Activated CD8-positive, alpha-beta T cell treated with anti-CD3 and anti-CD28 coated beads for 36 hours (primary cell): ENCODE results near the gene ASIC1. TPM values are rescaled to one million over a fixed set of nuclear protein-coding genes. Genes with fewer than 3 reads are reported as not detected.

ENCODE experiments used
- ATAC-seq: fragments of 200-7000 bp; cut with Tn5 transposase; one replicate; pipeline ENCODE4 v1.10.0; 2021; ENCODE audit warnings: mild to moderate bottlenecking, moderate library complexity
- CTCF ChIA-PET: fragments of 350-600 bp; sonication (Branson Sonifier 250); formaldehyde crosslinking; loops from one replicate; lab custom pipeline; 2021; ENCODE audit warnings: antibody characterized with exemption; lab: Charles Lee
- POLR2A ChIA-PET: fragments of 350-600 bp; sonication (Branson Sonifier 250); formaldehyde crosslinking; loops from one replicate; lab custom pipeline; 2021; ENCODE audit warnings: antibody characterized with exemption; lab: Charles Lee
- DNase-seq: peaks from one replicate; pipeline ENCODE4 v3.0.0-alpha.2; 2020
- H3K27ac Mint-ChIP-seq: one replicate; pipeline ENCODE4 v1.8.0; 2021; ENCODE audit warnings: mild to moderate bottlenecking, mixed read lengths
- H3K27me3 Mint-ChIP-seq: one replicate; pipeline ENCODE4 v1.8.0; 2021; ENCODE audit warnings: mixed read lengths
- H3K36me3 Mint-ChIP-seq: one replicate; pipeline ENCODE4 v1.8.0; 2021; ENCODE audit warnings: low read depth, mixed read lengths
- H3K4me1 Mint-ChIP-seq: one replicate; pipeline ENCODE4 v1.8.0; 2021; ENCODE audit warnings: low read depth, mixed read lengths
- H3K4me3 Mint-ChIP-seq: one replicate; pipeline ENCODE4 v1.8.0; 2021; ENCODE audit warnings: mild to moderate bottlenecking, moderate library complexity, mixed read lengths
- H3K9me3 Mint-ChIP-seq: one replicate; pipeline ENCODE4 v1.8.0; 2021; ENCODE audit warnings: mixed read lengths
- intact Hi-C: fragments of 100-400 bp; cut with micrococcal nuclease; formaldehyde crosslinking; loops from one replicate; pipeline ENCODE4 v1.10.0; 2022
- total RNA-seq, 2 experiments: library from RNA; stranded (reverse); gene quantifications; one replicate each; pipeline ENCODE4 v1.2.3, GENCODE V29; 2021
- TF ChIP-seq, protein P1 (sequence below): fragments of 200-600 bp; IDR thresholded peaks from one replicate; pipeline ENCODE4 v1.8.0; 2022; ENCODE audit warnings: antibody characterized with exemption, mild to moderate bottlenecking

Gene ASIC1
- total RNA-seq, 2 experiments from 2014 or later = 14.3 to 17.3 TPM

DNA sequence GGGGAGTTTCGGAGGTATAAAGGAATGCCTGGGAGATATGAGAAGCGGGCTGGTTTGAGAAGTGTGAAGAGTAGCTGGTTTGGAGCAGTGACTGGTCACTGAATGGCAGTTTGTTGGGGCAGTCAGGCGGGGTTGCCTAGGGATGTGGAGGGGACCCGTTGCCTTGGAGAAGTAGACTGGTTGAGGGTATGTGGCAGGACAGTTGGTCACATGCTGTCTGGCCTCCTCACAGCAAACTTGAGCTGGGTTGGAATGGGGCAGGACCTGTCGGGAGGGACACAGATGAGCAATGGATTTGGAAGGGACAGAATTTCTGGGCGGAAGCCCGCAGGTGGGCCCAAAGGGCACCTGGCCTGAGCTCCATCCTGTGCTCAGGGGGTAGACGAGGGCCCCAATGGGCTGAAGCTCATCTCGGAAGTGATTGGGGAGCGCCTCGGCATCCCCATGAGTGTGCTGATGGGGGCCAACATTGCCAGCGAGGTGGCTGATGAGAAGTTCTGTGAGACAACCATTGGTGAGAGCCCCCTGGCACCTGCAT, 48.6 kb downstream of the ASIC1 start:
- intact Hi-C loops = no loop called here
- Mint-ChIP-seq H3K4me1 (peaks cover 10% of the 10 kb centered on the region), H3K36me3 (peaks cover 4% of the 10 kb centered on the region), H3K27ac (no peak overlapping the region), H3K4me3 (no peak overlapping the region), H3K9me3 (no peaks in the 10 kb centered on the region), H3K27me3 (no peaks in the 10 kb centered on the region)
- no peak for DNase-seq
- no peak for ATAC-seq
- CTCF ChIA-PET = interaction anchor here (1.2 to 1.4 kb wide), 5 partner anchors 16 to 139 kb away, joined by 3 to 6 read pairs (median 3); partner anchors contain the start of gene SMARCD1
- POLR2A ChIA-PET = interaction anchor here (0.6 kb wide), 1 partner anchor 1748 kb away, joined by 3 read pairs; no protein-coding TSS in a partner anchor
- TF ChIP-seq, protein P1, sequence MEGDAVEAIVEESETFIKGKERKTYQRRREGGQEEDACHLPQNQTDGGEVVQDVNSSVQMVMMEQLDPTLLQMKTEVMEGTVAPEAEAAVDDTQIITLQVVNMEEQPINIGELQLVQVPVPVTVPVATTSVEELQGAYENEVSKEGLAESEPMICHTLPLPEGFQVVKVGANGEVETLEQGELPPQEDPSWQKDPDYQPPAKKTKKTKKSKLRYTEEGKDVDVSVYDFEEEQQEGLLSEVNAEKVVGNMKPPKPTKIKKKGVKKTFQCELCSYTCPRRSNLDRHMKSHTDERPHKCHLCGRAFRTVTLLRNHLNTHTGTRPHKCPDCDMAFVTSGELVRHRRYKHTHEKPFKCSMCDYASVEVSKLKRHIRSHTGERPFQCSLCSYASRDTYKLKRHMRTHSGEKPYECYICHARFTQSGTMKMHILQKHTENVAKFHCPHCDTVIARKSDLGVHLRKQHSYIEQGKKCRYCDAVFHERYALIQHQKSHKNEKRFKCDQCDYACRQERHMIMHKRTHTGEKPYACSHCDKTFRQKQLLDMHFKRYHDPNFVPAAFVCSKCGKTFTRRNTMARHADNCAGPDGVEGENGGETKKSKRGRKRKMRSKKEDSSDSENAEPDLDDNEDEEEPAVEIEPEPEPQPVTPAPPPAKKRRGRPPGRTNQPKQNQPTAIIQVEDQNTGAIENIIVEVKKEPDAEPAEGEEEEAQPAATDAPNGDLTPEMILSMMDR = no peak

DNA sequence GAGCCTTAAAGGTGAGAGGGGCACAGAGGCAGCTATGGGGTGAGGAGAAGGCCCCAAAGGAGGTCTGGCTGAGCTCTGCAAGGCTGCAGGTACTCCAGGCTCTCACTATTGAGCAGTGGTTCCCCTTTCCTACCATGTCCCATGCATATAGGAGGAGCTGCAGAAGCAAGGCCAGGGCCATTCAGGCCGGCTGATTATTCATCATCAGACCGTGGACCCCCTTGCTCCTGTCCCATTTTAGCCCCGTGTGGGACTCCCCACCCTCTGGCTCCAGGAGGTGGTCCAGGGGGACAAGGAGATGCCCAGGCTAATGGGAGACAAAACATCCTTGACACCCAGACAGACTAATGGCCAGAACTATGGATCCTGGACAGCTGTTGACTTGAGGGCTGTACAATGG, 49.5 kb downstream of the ASIC1 start:
- Mint-ChIP-seq H3K36me3 (peaks cover under 1% of the 10 kb centered on the region), H3K4me3 (no peak overlapping the region), H3K4me1 (peaks cover 15% of the 10 kb centered on the region), H3K9me3 (no peaks in the 10 kb centered on the region), H3K27ac (no peak overlapping the region), H3K27me3 (no peaks in the 10 kb centered on the region)
- POLR2A ChIA-PET = interaction anchor here (0.8 kb wide), 1 partner anchor 23 kb away, joined by 3 read pairs; no protein-coding TSS in a partner anchor
- TF ChIP-seq, protein P1 = no peak
- CTCF ChIA-PET = interaction anchor here (1.1 to 1.3 kb wide), 6 partner anchors 17 to 140 kb away, joined by 3 to 6 read pairs (median 4); no protein-coding TSS in a partner anchor
- ATAC-seq = no peak
- DNase-seq = no peak
- intact Hi-C loops = no loop called here

DNA sequence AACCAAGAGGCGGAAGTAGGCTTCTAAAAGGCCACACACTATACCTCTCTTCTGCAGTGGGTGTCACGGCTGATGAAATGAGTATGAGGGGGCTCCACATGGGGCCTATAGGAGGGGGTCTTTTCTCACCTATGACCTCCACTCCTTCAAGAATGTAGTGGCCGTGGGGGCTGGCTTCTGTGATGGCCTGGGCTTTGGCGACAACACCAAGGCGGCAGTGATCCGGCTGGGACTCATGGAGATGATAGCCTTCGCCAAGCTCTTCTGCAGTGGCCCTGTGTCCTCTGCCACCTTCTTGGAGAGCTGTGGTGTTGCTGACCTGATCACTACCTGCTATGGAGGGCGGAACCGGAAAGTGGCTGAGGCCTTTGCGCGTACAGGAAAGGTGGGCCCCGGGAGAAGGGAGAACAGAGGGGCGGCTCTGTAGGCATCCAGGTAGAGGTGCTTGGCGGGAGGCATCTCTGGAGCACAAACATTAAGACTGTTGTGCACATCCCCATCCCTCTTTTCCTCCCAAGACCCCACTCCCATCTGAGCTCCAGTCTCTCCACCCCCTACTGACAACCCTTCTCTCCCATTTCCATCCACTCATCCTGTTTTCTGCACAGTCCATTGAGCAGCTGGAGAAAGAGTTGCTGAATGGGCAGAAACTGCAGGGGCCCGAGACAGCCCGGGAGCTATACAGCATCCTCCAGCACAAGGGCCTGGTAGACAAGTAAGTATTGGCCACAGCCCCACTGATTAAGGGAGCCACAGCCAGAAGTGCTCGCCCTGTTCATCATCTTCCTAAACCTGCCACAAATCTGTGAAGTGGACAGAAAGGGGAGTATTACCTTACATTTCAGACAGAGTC, 50.2 kb downstream of the ASIC1 start:
- DNase-seq (no peak), ATAC-seq (no peak)
- intact Hi-C loops = no loop called here
- ChIA-PET CTCF (interaction anchor here (1.1 to 3.3 kb wide), 8 partner anchors 11 to 141 kb away, joined by 3 to 8 read pairs (median 6); no protein-coding TSS in a partner anchor), POLR2A (interaction anchor here (0.8 kb wide), 1 partner anchor 24 kb away, joined by 3 read pairs; no protein-coding TSS in a partner anchor)
- TF ChIP-seq, protein P1 = no peak
- H3K27me3 Mint-ChIP-seq = no peaks in the 10 kb centered on the region
- no peak overlapping the region for H3K27ac Mint-ChIP-seq
- no peaks in the 10 kb centered on the region for H3K36me3 Mint-ChIP-seq
- no peak overlapping the region for H3K4me3 Mint-ChIP-seq
- no peaks in the 10 kb centered on the region for H3K9me3 Mint-ChIP-seq
- H3K4me1 Mint-ChIP-seq = peaks cover 15% of the 10 kb centered on the region

DNA sequence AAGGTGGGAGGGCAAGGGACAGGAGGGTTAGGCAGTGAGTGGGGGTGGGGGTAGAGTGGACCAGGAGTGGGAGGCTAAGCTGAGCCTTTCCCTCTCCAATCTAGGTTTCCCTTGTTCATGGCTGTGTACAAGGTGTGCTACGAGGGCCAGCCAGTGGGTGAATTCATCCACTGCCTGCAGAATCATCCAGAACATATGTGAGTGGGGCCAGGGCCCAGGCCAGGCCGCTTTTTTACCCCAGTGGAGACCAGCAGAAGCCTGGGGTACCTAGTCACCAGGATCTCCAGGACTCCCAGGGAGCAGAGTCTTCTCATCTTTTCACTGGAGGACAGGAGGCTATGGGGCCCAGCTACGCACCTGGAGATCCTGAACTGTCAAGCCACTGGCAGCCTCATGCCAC, 51.9 kb downstream of the ASIC1 start:
- DNase-seq (no peak), ATAC-seq (no peak)
- no peaks in the 10 kb centered on the region for H3K9me3 Mint-ChIP-seq
- peaks cover 3% of the 10 kb centered on the region for H3K36me3 Mint-ChIP-seq
- no peak overlapping the region for H3K27ac Mint-ChIP-seq
- CTCF ChIA-PET = interaction anchor here (1.3 to 5.9 kb wide), 12 partner anchors 9 to 205 kb away, joined by 3 to 57 read pairs (median 30); partner anchors contain the start of genes CERS5, GPD1 and SMARCD1
- TF ChIP-seq, protein P1 = no peak
- intact Hi-C loops = no loop called here
- no peaks in the 10 kb centered on the region for H3K27me3 Mint-ChIP-seq
- peaks cover 18% of the 10 kb centered on the region for H3K4me1 Mint-ChIP-seq
- H3K4me3 Mint-ChIP-seq = no peak overlapping the region
- POLR2A ChIA-PET = interaction anchor here (0.9 to 1.1 kb wide), 2 partner anchors 11 to 58 kb away, joined by 3 to 4 read pairs; partner anchors contain the start of gene CERS5
